Subcutaneous abdominal adipose tissue (tissue), 5 donors: ENCODE measurements around the gene TMEM187.

Experiments used
- H3K27ac ChIP-seq: one replicate; pipeline ENCODE4 v1.7.0; 2013; ENCODE audit warnings: low read depth, mild to moderate bottlenecking, inconsistent platforms, low read length, moderate library complexity
- H3K27me3 ChIP-seq, 5 donors: one replicate each; pipeline ENCODE4 v1.7.0; 2013; ENCODE audit warnings: low read length in 5 of 5, inconsistent platforms in 1 of 5; ENCODE audit not compliant: control insufficient read depth in 5 of 5, insufficient read depth in 4 of 5
- H3K36me3 ChIP-seq, 5 donors: one replicate each; pipeline ENCODE4 v1.7.0; 2013; ENCODE audit warnings: low read length in 5 of 5; ENCODE audit not compliant: control insufficient read depth in 5 of 5, insufficient read depth in 5 of 5
- H3K4me1 ChIP-seq, 5 donors: one replicate each; pipeline ENCODE4 v1.7.0; 2013; ENCODE audit warnings: low read length in 5 of 5, mild to moderate bottlenecking in 3 of 5, moderate library complexity in 1 of 5; ENCODE audit not compliant: control insufficient read depth in 5 of 5, insufficient read depth in 5 of 5
- H3K4me3 ChIP-seq, 5 donors: one replicate each; pipeline ENCODE4 v1.7.0; 2013; ENCODE audit warnings: low read length in 5 of 5, low read depth in 1 of 5
- H3K9ac ChIP-seq, 5 donors: one replicate each; pipeline ENCODE4 v1.7.0; 2013; ENCODE audit warnings: low read length in 5 of 5, mild to moderate bottlenecking in 4 of 5, moderate library complexity in 3 of 5
- H3K9me3 ChIP-seq, 5 donors: one replicate each; pipeline ENCODE4 v1.7.0; 2013; ENCODE audit warnings: low read length in 5 of 5; ENCODE audit not compliant: control insufficient read depth in 5 of 5
- donor health status: healthy.
- donor health status: healthy.
- donor health status: healthy.
- donor health status: healthy.
- donor health status: healthy.

The TMEM187 gene

DNA sequence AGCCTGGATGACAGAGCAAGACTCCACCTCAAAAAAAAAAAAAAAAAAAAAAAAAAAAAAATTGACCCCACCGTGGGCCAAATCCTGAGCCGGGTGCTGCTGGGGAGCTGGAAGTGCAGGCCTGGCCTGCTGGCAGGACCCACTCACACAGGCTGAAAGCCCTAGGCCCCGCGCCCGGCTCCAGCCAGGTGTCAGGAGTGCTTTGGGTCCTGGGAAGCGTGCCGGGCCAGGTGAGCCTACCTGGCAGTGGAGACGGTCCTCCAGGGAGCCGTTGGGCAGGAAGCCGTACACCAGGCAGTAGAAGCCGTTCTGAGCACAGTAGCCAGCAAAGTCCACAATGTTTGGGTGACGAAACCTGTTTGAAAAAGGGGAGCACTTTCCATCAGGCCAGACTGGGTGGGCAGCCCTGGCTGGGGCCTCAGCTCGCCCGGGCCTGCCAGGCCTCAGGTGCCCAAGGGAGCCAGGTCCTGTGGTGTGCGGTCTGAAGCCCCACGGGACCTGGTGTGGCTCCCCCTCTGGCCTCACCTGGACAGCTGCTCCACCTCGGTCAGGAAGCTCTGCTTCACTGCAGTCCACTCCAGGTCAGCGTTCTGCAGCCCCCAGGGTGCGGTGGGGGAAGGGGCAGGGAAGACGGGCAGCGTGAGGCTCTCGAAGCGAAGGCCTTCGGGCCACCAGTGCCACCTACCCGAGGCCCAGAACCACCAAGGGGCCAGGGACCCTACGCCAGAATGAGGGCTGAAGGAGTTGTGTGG lies 45.4 kb downstream of the TMEM187 start:
- Histone ChIP-seq H3K9me3 (no peaks in the 10 kb centered on the region), H3K9ac (peak overlapping the region in 1 of 5 donors; percentile 80), H3K27ac (no peak overlapping the region), H3K4me3 (peak overlapping the region in 2 of 5 donors; percentile 59), H3K36me3 (peaks cover 0 to 35% (median 16%) of the 10 kb centered on the region in 5 donors), H3K4me1 (peaks cover 2 to 30% (median 25%) of the 10 kb centered on the region in 5 donors), H3K27me3 (peaks cover 0 to 28% (median 16%) of the 10 kb centered on the region in 5 donors)

DNA sequence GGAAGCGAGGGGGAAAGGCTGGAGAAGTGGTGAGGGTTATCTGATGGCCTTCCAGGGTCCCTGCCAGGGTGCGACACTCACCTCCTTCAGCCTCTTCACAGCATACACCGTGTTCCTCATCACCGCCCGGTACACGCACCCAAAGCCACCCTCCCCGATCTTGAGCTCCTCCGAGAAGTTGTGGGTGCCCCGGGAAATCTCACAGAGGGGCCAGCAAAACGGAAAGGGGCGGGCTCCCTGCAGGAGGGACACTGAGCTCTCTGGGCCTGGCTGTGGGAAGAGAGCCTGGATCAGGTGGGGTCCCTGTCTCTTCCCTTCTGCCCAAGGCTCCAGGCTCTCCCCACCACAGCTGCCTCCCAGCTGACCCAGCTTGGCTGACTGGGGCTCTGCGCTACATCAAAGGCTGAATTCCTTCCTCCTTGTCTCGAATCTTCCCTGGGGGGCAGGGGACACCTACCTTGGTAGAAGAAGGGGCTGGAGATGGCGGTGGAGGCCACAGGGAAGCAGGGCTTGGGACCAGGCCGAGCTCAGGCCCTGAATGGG lies 46.0 kb downstream of the TMEM187 start:
- Histone ChIP-seq H3K9me3 (no peaks in the 10 kb centered on the region), H3K27ac (peak overlapping the region; percentile 30), H3K36me3 (peaks cover 0 to 33% (median 16%) of the 10 kb centered on the region in 5 donors), H3K27me3 (peaks cover 0 to 26% (median 16%) of the 10 kb centered on the region in 5 donors), H3K9ac (peak overlapping the region in 4 of 5 donors; percentile 58 to 81 (median 77)), H3K4me3 (peak overlapping the region; percentile 50 to 68 (median 59)), H3K4me1 (peaks cover 2 to 30% (median 25%) of the 10 kb centered on the region in 5 donors)

DNA sequence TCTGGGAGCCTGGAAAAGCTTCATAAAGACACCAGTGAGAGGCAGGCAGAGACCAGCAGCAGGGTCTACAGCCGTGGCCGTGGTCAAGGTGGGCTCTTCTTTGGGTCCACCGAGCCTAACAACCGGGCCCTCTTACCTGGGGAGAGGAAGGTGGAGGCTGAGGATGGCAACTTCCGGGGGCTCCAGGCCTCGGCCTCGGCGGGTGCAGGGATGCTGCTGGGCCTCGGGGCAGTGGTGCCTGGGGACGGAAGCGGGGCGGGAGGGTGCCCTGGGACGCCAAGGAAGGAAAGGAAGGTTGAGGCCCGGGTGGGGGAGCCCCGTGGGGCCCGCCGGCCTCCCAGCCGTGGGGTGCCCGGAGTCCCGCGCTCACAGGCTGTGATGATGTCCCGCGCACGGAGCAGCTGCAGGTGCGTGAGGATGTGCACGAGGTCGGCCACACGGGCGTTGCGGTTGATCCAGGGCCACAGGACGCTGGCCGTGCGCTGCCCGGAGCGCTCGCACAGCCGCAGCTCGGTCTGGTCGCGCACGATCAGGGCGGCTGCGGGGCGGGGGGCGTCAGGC lies 46.6 kb downstream of the TMEM187 start:
- peak overlapping the region in 4 of 5 donors; percentile 58 to 81 (median 77) for H3K9ac ChIP-seq
- H3K4me3 ChIP-seq, result peak overlapping the region; percentile 50 to 68 (median 59)
- peaks cover 0 to 33% (median 16%) of the 10 kb centered on the region in 5 donors for H3K36me3 ChIP-seq
- no peaks in the 10 kb centered on the region for H3K9me3 ChIP-seq
- peaks cover 2 to 30% (median 25%) of the 10 kb centered on the region in 5 donors for H3K4me1 ChIP-seq
- peak overlapping the region; percentile 30 for H3K27ac ChIP-seq
- peaks cover 0 to 28% (median 15%) of the 10 kb centered on the region in 5 donors for H3K27me3 ChIP-seq

DNA sequence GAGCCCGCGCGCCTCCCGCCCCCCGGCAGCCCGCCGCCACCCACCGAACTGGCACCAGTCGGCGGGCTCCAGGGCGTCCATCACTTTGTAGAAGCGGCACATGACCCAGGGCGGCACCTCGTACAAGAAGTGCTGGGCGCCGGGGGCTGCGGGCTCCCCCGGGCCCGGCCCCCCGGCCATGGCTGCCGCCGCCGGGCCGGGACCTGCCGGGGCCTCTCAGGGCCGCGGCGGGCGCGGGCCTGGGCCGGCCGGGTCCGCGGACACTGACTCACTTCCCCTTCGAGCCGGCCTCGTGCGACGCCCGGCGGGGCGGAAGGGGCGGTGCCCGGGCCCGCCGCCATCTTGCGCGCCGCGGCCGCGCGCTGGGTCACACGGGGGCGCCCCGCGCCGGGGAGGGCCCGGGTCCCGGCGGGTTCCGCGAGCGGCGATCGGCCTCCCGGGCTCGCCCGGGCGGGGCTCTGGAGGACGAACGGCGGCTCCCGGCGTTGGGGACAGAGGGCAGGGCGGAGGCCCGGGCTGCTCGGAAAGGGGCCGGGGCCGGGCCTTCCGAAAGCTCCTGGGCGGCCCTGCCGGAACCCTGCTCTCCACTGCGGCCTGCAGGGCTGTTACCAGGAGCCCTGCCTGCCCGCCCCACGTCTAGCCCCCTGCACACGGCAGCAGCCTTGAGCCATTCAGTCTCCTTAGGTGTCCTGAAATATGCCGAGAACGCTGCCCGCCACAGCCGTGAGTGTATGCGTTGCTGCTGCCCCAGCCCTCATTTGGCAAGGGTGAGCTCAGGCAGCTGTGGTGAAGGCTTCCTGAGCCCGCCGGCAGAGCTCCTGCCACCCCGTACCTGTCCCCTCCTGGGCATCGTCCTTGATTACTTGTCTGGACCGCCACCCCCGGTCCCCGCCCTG lies 47.3 kb downstream of the TMEM187 start, which contains the start of gene IRAK1:
IRAK1 (minus strand) TSS at position 270 of the 896 bp plus-strand sequence; CDS start at position 180, 90 bp downstream.
- H3K36me3 ChIP-seq, result peaks cover 0 to 32% (median 16%) of the 10 kb centered on the region in 5 donors
- peak within 1 kb of the TSS; percentile 75 for H3K27ac ChIP-seq
- peaks cover 0 to 32% (median 19%) of the 10 kb centered on the region in 5 donors for H3K27me3 ChIP-seq
- peak within 1 kb of the TSS; percentile 50 to 72 (median 63) for H3K4me3 ChIP-seq
- H3K4me1 ChIP-seq, result peaks cover 2 to 30% (median 25%) of the 10 kb centered on the region in 5 donors
- H3K9ac ChIP-seq, result peak within 1 kb of the TSS in 4 of 5 donors; percentile 58 to 81 (median 77)
- no peaks in the 10 kb centered on the region for H3K9me3 ChIP-seq

DNA sequence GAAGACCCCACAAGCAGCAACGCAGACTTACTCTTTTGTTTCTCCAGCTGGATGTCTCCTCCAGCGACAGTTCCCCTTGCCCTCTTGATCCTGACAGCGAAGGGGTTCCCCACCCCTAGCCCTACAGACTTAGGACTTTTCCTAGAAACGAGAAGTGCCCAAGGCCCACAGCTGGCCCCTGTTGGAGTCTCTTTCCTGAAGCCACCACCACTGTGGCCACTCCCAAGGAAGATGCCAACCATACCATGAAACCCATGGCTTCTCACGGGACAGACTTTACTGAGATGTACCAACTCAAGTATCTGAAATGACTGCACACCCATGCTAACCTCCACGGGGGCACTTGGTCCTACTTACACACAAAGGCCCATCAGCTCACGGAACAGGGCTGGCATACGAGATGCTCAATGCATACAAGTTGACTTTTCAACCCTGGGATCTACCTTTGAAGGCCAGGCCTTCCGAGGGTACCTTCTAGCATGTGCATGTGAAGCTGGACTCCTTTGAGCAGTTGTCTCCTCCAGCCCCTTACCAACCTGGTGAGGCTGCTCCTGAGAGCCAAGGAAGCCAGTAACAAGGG lies 48.1 kb downstream of the TMEM187 start:
- Histone ChIP-seq H3K4me1 (peaks cover 2 to 30% (median 25%) of the 10 kb centered on the region in 5 donors), H3K4me3 (peak overlapping the region; percentile 35 to 72 (median 52)), H3K9ac (peak overlapping the region in 4 of 5 donors; percentile 43 to 75 (median 70)), H3K27me3 (peaks cover 0 to 34% (median 19%) of the 10 kb centered on the region in 5 donors), H3K9me3 (no peaks in the 10 kb centered on the region), H3K36me3 (peaks cover 0 to 25% (median 19%) of the 10 kb centered on the region in 5 donors), H3K27ac (peak overlapping the region; percentile 75)

DNA sequence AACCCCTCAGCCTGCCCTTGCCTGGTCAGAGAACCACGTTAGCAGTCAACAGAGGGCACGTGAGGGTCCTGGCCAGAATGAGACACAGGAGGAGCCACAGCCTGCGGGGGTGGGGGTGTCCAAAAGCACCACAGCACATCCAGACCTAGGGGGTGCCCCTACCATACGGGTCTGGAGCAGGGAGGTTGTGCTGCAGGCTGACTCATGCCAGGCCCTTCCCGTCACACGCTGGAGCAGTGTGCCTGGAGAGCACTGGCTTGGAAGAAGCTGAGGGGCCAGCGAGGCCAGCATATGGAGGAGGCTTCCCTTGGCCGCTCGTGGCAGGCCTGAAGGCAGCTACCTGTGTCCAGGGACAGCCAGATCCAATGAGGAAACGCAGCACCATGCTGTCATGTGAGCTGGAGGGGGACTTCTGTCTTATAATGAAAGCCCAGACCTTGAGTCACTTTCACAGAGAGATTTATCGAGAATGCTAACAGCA lies 48.6 kb downstream of the TMEM187 start:
- Histone ChIP-seq H3K9me3 (no peaks in the 10 kb centered on the region), H3K9ac (no peak overlapping the region), H3K27ac (peak overlapping the region; percentile 75), H3K4me1 (peaks cover 2 to 30% (median 25%) of the 10 kb centered on the region in 5 donors), H3K36me3 (peaks cover 0 to 19% (median 14%) of the 10 kb centered on the region in 5 donors), H3K4me3 (no peak overlapping the region), H3K27me3 (peaks cover 2 to 30% (median 14%) of the 10 kb centered on the region in 5 donors)

DNA sequence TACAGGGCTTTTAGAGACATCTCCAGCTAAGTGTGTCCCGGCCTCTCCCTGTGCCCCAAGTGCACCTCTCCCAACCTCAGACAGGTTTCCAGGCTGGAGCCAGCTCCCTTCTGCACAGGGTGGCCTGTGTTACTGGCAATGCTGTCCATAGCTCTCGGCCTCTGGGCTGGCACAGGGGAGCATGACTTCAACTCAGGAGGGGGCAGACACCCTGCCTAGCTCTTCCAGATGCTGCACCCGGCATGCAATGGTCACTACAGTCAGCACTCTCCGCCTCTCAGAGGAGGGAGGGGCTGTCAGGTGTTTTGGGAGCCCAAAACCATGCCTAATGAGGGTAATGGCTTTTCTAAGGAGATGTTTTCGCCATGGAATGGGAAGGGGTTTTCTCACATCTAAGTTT lies 49.6 kb downstream of the TMEM187 start:
- Histone ChIP-seq H3K9ac (no peak overlapping the region), H3K4me3 (no peak overlapping the region), H3K4me1 (peaks cover 2 to 30% (median 25%) of the 10 kb centered on the region in 5 donors), H3K36me3 (peaks cover 0 to 17% (median 5%) of the 10 kb centered on the region in 5 donors), H3K9me3 (no peaks in the 10 kb centered on the region), H3K27ac (no peak overlapping the region), H3K27me3 (peaks cover 4 to 26% (median 16%) of the 10 kb centered on the region in 5 donors)

DNA sequence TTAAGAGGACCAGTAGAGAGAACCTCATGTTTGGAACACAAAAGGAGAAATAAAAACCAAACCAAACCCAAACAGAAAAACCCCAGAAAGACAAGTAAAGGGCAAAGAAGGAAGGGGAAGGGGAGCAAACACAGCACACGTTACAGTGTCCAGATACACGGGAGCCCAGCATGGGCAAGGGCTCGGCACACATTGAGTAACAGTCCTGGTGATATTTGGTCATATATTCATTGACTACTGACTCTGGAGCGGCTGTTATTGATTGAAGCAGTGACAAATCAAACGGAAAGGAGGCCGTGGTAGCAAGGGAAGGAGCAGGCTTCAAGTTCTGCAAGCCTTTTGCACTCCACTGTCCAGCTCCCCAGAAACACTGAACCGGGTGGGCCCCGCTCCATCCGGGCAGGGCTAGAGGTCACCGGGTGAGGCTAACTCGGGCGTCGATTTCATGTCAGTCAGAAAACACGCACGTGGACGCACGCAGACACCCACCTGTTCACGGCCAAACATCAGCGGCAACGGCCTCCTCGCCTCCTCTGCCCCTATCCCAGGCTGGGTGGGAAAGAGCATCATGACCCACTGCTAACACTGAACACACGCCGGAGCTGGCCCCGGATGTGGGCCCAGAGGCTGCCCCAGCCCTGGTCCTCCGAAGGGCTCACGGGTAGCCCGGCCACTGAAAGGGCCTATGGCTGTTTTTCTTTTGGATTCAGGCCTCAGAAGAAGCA lies 50.9 kb downstream of the TMEM187 start:
- Histone ChIP-seq H3K27me3 (peaks cover 4 to 29% (median 17%) of the 10 kb centered on the region in 5 donors), H3K9ac (no peak overlapping the region), H3K9me3 (no peaks in the 10 kb centered on the region), H3K4me1 (peaks cover 2 to 24% (median 19%) of the 10 kb centered on the region in 5 donors), H3K4me3 (no peak overlapping the region), H3K27ac (no peak overlapping the region), H3K36me3 (peaks cover 0 to 15% (median 2%) of the 10 kb centered on the region in 5 donors)
